Hindlimb muscle (tissue), 1 donor: ENCODE measurements around the gene NOS2. TPM values are rescaled to one million over a fixed set of nuclear protein-coding genes. Genes with fewer than 3 reads are reported as not detected.
"Not testable (repeated sequence)": the region's sequence is repeated elsewhere in the genome, so short reads cannot be mapped to it uniquely, and the experiment has no call there.

ENCODE experiments used
- DNase-seq: peaks from one replicate; pipeline ENCODE4 v3.0.0-alpha.2; 2013
- polyA plus RNA-seq: library from polyadenylated mRNA; unstranded; fragments of 120-200 nt; gene quantifications from one replicate; pipeline ENCODE4 v1.2.1, GENCODE V29; 2013; ENCODE audit not compliant: insufficient read length

Gene NOS2
- polyA plus RNA-seq: 2.1 TPM

DNA sequence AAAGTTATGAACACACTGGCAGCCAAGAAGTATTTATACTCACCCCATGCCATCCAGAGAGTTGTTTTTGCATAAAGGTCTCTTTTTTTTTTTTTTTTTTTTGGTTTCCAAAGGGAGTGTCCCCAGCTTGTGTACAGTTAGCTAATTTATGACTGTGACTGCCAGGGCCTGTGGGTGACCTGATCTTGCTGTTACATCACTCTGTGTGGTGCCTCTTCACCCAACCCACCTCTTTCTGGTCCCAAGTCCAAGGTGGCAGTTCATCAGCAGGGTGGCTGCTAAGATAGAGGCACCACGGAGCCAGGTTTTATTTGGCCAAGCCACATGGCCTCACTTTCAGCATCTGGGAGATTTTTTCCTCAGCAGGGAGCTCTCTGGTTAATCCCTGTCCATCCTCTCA is at the start of gene NOS2:
NOS2 (minus strand) TSS at position 8 of the 400 bp plus-strand sequence. CDS start 1,720 bp downstream, outside the sequence.
- no peak for DNase-seq

DNA sequence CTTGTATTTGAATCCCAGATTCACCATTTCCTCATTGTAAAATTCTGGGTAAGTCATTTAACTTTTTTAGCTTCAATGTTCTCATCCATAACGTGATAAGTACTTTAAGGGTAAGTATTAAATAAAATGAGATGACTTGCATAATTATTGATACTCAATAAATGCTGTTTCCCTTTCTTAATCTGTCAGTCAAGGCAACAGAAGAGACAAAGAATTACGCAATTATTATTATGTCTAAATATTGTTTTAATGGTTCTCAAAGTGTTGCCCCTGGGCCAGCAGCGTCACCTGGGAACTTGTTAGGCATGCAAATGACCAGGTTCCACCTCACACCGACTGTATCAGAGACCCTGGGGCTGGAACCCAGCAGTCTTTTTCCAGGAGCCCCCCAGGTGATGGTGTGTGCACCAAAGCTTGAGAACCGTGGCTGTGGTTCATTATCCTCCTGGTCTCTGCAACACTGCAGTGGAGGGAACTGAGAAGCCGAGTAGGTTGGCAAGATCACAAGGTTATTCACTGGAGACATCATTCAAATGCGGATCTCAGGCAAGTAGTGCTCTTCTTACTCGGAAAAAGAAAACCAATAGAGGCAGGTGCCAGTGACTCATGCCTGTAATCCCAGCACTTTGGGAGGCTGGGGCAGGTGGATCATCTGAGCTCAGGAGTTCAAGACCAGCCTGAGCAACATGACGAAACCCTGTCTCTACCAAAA is 49.3 kb upstream of the NOS2 start:
- DNase-seq: no peak

DNA sequence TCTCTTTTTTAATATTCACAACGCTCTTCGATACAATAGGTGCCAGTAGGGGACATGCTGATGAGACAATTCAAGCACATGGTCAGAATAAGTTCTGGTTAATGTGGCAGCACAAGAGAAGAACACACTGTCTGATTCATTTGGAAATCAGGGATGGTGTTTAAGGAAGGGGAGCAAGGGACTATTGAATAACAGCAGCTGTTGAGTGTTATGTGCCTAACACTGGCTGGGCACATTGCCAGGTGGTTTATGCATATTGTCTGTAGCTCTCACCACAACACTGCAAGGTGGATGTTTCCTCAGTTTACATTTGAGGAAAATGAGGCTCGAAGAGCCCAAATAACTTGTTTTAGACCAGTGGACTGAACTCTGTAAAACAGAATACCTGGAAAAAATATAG is 48.6 kb upstream of the NOS2 start:
- peak; percentile 37 for DNase-seq

DNA sequence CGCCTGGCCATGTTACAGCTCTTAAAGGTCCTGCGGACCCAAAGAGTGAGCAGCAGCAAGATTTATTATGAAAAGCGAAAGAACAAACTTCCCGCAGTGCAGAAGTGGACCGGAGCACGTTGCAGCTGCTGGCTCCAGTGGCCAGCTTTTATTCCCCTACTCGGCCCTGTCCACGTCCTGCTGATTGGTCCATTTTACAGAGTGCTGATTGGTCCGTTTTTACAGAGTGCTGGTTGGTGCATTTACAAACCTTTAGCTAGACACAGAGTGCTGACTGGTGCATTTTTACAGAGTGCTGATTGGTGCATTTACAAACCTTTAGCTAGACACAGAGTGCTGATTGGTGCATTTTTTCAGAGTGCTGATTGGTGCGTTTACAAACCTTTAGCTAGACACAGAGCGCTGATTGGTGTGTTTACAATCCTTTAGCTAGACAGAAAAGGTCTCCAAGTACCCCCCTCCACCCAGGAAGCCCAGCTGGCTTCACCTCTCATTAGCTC is 46.5 kb upstream of the NOS2 start:
- DNase-seq: not testable (repeated sequence)

DNA sequence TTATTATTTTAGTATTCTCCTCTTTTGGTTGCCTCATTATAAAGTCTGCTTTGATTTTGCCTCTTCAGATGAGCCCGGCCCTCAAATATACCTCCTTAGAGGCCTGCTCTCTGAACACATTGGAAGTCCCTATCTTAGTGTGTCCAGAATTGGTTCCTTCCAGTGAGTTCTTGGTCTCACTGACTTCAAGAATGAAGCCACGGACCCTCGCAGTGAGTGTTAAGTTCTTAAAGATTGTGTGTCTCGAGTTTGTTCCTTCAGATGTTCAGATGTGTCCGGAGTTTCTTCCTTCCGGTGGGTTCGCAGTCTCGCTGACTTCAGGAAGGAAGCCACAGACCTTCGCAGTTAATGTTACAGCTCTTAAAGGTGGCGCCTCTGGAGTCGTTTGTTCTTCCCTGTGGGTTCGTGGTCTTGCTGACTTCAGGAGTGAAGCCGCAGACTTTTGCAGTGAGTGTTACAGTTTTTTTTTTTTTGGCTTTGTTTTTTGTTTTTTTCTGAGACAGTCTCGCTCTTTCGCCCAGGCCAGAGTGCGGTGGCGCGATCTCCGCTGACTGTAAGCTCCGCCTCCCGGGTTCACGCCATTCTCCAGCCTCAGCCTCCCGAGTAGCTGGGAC is 45.8 kb upstream of the NOS2 start:
- no peak for DNase-seq

DNA sequence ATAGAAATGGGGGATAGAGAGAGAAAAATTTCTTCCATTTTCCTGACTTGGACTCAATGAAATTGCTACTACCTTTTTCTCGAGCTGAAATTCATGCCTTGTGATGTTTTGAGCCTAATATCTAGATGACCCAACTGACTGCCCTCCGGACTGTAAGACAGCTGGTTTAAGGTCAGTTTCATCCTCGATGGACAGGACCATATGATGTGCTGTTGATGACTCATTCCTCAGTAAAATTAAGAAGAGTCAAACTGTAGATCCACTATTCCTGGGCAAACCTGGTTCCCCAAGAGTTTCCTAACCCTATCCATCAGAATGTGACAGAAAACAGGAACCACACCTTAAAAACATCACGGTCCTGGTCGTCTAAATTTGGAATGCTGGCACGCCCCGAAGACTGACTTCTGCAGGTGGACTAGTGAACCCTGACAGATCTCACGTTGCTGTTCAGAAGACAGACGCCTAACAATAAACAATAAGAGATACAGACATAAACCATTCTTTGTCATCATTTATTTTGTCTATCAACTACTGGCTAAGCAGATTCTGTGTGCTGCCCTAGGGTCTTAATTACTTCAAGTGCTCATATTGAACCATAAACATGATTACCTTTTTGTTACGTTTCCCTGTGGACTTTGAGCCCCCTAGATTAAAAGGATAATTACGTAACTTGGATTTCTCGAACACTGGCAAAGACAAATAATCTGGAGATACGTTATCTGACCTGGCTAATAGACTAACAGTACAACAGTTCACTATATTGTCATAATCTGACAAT is 45.1 kb upstream of the NOS2 start:
- DNase-seq: no peak

DNA sequence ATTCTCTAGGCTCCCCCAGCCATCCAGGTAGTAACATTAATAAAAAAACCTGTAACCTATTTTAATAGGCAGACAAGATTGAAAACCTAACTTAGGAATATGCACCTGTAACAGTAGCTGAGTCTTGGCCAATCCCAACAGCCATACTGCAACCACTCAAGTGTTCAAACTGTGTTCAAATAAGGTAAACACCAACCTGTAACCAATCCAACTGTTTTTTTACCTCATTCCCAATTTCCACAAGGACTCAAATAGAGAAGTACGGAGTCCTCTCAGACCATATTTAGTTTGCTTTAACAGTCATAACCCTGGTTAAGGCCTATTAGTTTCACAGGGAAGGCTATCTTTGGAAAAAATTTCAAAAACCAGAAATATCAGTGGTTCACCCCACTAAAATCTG is 40.4 kb upstream of the NOS2 start:
- DNase-seq: no peak

DNA sequence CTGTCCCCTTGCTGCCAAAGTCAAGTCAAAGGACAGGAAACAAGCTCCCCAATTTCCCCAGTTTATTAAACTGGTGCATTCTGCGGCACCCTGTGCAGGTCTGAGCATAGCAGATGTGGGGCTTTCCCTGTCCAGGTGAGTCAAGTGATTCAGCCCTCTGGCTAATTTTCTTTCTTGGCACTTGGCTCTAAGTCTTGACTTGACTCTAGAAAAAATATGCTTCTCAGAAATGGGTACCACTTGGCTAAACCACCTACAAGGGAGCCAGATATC is 40.0 kb upstream of the NOS2 start:
- DNase-seq: not testable (repeated sequence)

DNA sequence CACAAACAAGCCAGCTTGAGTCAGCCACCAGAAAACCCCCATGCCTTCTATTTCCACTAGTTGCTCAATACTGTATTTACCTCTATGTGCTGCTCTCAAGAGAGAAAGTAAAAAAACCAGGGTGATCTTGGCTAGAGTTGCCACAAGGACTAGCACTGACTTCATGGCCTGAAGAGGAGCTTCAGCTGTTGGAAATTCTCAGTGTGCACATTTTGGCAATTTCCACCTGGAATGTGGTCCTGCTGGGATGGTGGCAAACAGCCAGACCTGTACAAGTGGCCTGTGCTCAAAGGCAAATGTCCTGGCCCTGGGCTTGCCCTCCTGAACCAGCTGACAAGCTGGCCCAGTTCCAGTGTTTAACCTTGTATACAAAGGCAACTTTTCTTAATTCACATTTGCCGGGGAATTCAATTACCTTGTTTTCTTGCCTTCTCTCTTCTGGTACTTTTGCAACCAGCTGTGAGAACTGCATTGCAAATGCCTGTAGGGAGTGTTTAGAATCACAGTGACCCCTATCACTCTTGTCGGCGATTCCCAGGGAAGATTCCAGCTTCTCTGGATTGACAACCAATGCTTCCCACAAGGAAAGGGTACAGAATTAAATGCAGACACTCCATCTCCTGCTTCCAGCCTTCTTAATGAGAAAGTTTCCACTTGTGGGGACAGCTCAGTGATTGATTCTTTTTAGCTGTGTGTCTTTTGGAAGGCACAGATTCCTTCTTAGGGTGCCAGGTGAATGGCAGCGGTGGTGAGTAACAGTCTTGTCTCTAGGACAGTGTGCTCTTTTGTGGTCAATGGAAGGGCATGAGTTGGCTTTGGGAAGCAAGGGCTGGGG is 39.5 kb upstream of the NOS2 start:
- DNase-seq: not testable (repeated sequence)

DNA sequence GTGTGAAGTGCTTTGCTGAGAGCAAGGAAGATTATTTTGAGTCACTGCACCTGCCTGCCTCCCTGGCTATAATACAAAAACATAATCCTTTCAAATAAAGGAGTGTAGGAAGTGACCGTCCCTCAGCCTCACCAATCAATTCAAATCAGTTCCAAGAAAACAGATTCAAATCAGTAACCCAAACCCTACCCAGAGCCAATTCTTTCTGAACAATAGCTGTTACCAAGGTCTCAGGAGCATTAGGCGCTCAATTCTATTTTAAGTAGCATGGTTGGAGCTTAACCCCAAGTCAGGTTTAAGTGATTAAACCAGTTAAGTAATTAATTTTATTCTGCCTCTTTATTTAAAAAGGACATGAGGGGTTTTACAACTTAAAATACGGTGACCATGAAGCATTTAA is 38.3 kb upstream of the NOS2 start:
- not testable (repeated sequence) for DNase-seq

DNA sequence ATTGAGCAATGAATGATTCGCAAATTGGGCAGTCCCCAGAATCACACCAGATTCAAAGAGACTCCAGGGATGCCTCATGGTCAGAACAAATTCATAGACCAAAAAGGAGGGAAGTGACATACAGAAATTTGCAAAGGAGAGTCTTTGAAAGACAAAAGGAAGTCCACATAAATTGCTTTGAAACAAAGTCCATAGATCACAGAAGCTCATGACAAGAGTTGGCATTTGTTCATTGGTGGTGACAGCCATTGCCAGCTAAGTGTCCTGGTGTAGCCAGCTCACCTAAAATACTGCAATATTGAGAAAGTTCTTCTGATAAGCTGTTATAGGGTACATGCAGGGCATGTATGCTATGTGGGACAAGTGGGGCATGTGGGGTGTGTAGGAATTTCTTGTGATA is 37.4 kb upstream of the NOS2 start:
- not testable (repeated sequence) for DNase-seq

DNA sequence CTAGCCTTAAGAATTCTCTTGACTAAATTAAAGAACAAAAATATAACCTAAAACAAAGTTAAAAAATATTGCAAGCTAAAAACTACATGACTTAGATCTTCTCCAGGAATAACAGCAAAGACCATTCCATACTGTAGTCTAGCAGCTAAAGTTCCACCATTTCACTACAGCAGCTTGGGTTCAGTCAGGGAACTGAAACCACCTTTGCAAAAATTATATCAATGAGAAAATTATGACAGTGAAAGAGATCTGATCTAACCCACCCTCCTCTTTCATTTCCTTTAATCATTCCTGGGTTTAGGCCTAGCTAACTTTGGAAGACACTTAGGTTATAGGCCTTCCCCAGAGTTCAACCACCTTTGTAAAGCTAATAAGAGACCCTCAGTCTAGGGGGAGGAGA is 36.3 kb upstream of the NOS2 start:
- no peak for DNase-seq

DNA sequence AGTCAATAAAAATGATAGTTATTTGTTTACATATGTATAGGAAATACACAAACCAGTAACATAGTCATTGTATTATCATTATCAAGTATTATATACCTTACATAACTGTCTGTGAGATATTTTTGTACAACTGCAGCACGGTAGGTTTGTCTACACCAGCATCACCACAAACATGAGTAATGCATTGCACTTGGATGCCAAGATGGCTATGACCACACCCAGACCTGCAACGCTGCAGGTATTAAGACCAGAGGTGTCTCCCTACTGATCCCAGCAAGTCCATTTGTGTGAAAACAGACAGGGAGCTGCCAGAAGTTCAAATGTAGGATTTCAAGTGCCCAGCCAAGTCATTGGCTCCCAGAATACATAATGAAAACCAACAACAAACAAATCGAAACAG is 34.2 kb upstream of the NOS2 start:
- DNase-seq: no peak

DNA sequence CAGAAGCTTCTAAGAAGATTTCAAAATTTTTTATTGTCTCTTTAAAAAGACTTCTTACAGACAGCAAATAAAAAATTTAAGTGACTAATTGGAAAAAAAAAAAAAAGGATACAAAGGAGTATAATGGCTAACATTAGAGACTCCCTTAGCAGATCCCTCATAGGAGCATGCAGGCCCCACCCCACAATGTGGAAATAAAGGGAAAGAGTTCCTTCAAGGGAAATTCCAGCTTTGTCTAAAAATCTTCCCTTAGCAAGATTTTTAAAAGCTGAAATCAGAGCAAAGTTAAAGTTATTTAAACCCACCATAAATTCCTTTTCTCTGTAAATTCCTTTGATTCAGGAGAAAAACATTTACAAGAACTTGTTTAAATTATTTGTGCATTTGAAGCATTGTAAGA is 32.5 kb upstream of the NOS2 start:
- no peak for DNase-seq

DNA sequence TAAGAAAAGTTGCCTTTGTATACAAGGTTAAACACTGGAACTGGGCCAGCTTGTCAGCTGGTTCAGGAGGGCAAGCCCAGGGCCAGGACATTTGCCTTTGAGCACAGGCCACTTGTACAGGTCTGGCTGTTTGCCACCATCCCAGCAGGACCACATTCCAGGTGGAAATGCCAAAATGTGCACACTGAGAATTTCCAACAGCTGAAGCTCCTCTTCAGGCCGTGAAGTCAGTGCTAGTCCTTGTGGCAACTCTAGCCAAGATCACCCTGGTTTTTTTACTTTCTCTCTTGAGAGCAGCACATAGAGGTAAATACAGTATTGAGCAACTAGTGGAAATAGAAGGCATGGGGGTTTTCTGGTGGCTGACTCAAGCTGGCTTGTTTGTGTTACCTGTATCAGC is 29.6 kb upstream of the NOS2 start:
- not testable (repeated sequence) for DNase-seq

DNA sequence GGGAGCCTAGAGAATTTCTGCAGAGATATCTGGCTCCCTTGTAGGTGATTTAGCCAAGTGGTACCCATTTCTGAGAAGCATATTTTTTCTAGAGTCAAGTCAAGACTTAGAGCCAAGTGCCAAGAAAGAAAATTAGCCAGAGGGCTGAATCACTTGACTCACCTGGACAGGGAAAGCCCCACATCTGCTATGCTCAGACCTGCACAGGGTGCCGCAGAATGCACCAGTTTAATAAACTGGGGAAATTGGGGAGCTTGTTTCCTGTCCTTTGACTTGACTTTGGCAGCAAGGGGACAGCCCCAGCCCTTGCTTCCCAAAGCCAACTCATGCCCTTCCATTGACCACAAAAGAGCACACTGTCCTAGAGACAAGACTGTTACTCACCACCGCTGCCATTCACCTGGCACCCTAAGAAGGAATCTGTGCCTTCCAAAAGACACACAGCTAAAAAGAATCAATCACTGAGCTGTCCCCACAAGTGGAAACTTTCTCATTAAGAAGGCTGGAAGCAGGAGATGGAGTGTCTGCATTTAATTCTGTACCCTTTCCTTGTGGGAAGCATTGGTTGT is 28.9 kb upstream of the NOS2 start:
- not testable (repeated sequence) for DNase-seq

DNA sequence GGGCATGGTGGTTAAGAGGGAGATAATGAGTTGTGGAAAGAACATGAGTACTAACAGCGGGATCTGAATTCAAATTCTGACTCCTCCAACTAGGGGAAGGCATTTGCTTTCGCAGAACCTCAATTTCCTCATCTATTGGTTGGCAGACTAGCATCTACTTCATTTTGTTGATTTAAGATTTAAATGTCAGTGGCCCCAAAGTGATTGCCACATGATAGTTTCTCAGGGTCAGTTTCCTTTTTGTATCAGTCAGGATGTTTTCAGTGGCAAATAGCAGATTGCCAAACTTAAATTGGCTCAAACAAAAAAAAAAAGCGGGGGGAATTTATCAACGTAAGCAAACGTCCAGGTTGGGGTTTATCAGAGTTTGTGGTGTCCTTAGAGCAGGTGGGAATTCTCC is 25.1 kb upstream of the NOS2 start:
- no peak for DNase-seq

DNA sequence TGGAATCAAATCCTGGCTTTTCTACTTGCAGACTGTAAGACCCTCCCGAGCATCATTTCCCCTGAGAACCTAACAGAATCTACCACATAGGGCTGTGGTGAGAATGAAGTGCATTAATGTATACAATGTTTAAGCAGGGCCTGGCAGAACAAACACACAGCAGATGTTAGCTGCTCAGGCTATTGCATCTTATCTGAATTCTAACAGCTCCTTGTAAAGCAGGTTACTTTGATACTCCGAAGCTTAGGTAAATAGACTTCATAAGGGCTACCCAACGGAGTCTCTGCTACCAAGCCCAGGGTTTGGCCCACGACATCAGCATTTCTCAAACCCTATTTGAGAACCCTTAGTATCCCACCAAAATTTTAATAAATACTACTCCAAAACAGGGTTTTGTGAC is 24.4 kb upstream of the NOS2 start:
- no peak for DNase-seq

DNA sequence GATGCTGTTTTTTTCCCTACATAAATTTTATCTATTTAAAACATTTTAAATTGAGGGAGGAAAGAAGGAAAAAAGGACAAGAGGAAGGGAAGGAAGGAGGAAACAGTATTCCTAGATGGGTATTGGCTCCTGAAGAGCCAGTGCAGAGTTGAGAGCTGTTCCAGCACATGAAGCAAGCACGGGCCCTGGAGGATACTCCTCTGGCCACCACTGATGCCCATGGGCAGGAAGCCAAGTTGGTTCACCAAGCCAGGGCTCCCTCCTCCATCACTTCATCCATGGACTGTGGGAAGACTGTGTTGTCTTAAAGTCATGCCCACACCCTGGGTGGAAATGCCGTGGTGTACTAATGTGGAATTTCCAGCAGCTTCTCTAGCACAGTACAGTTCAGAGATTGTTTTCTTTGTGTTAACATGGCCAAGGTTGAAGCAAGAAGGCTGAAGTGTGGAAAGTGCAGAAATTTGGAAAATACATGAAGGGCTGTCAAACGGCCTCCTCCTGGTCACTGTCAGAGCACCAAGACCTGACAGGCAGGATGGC is 23.9 kb upstream of the NOS2 start:
- DNase-seq: no peak

DNA sequence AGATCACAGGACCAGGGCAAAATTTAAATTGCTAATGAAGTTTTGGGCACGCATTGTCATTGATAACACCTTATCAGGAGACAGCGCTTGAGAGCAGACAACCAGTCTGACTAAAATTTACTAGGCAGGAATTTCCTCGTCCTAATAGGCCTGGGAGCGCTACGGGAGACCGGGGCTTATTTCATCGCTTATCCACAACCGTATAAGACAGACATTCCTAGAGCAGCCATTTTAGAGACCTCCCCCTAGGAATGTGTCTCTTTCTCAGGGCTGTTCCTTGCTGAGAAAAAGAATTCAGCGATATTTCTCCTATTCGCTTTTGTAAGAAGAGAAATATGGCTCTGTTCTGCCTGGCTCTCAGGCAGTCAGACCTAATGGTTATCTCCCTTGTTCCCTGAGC is 21.8 kb upstream of the NOS2 start:
- DNase-seq: not testable (repeated sequence)

DNA sequence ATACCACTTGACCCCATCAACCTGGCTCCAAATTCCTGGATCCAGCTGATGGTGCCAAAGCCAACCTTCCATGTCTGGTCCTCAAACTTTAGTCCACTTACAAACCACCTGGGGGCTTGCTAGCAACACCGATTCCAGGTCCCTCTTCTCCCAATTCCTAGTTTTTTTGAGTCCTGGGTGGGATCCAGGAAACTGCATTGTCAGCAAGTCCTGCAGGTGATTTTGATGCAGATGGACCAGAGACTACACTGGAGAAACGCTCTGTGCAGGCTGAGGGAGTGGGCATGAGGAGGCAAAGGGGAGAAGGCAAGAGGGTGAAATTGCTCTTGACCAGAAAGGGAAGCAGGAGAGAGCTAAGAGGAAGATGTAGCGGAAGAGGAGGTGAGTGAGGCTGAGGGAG is 21.0 kb upstream of the NOS2 start:
- no peak for DNase-seq

DNA sequence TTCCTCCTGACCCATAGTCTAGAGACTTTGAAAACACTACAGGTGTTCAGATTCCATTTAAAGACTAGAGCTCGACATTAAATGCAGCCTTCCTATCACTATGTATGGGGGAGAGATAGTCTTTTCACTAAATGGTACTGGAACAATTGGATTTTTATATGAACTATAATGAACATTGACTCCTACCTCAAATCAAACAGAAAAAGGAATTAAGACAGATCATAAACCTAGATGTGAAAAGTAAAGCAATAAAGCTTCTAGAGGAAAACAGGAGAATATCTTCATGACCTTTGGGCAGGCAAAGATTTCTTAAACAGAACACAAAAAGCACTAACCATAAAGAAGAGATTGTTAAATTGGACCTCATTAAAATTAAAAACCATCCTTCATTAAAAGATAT is 18.8 kb upstream of the NOS2 start:
- DNase-seq: no peak
